ENCODE measurements around the gene PCSK1. TPM values are rescaled to one million over a fixed set of nuclear protein-coding genes. Genes with fewer than 3 reads are reported as not detected.
A peak's percentile ranks its signal among the peaks of the same experiment; 100 is the strongest.

The PCSK1 gene
- total and polyA plus RNA-seq, 8 donors: 2.3 to 33.0 (median 10.5) TPM

DNA sequence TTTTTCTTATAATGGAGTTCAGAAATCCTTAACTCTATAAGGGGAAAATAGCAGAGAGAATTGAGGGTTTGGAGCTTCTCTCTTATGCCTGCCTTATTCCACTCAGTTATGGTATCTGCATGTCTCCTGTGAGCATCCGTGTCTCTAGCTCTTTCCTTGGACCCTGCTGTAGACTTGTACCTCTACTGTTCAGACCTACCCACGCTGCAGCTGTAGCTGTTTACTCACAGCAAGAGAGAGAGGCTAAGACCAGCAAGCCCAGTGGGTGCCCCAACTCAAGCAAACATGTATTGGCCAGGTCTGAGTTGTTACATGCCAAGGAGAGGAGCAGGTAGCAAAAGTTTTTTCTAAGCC, 7.1 kb upstream of the PCSK1 start:
- Histone ChIP-seq H3K36me3 (no peaks in the 10 kb centered on the region), H3K9me3 (no peaks in the 10 kb centered on the region), H3K4me1 (no peaks in the 10 kb centered on the region), H3K27me3 (no peaks in the 10 kb centered on the region), H3K4me3 (no peak overlapping the region), H3K27ac (no peak overlapping the region)
- ATAC-seq (no peak), DNase-seq (no peak), FAIRE-seq (no peak)
- 77 to 86% methylated on average over 2 of the region's 2 CpGs for WGBS, 2 donors
- intact Hi-C loops (cut with DNase I): no loop called here
- TF ChIP-seq, protein P1, sequence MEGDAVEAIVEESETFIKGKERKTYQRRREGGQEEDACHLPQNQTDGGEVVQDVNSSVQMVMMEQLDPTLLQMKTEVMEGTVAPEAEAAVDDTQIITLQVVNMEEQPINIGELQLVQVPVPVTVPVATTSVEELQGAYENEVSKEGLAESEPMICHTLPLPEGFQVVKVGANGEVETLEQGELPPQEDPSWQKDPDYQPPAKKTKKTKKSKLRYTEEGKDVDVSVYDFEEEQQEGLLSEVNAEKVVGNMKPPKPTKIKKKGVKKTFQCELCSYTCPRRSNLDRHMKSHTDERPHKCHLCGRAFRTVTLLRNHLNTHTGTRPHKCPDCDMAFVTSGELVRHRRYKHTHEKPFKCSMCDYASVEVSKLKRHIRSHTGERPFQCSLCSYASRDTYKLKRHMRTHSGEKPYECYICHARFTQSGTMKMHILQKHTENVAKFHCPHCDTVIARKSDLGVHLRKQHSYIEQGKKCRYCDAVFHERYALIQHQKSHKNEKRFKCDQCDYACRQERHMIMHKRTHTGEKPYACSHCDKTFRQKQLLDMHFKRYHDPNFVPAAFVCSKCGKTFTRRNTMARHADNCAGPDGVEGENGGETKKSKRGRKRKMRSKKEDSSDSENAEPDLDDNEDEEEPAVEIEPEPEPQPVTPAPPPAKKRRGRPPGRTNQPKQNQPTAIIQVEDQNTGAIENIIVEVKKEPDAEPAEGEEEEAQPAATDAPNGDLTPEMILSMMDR (IDR thresholded peaks at IDR 0.05): no peak

DNA sequence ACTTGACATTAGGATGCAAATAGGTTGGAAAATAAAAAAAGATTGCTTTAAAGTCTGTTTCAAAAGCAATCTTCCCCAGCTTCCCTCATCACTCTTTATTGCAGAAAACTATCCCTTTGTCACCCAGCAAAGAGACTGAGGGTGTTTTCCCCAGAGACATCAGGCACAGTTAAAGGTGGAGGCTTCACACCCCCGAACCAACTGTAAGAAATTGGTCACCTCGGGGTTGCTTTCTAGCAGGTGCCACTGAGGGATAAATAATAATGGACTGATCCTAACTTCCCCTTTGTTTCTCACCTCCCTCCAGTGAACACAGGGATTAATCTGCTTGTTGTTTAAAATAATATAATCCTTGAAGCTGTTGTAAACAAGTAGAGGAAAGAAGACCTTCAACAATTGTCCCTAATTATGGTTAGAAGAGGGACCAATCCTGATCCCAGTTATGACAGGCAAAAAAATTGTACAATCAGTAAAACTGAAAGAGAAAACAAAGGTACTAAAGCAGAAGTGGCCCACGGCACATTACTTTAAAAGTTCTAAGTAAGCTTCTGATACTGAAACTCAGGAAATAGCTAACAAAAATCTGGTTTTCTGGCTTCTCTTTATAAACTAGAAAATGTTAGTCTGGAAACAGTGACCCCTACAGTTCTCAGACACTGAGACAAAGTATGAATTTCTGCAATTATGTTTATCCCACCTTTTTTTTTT, 6.6 kb upstream of the PCSK1 start:
- no peaks in the 10 kb centered on the region for H3K4me1 ChIP-seq
- TF ChIP-seq, protein P1 (IDR thresholded peaks at IDR 0.05): no peak
- intact Hi-C loops (cut with DNase I): no loop called here
- no peak for FAIRE-seq
- H3K4me3 ChIP-seq: no peak overlapping the region
- no peak overlapping the region for H3K27ac ChIP-seq
- H3K27me3 ChIP-seq: no peaks in the 10 kb centered on the region
- H3K36me3 ChIP-seq: no peaks in the 10 kb centered on the region
- no peak for DNase-seq
- WGBS, 2 donors: 66 to 69% methylated on average over 3 of the region's 3 CpGs
- H3K9me3 ChIP-seq: no peaks in the 10 kb centered on the region
- ATAC-seq: no peak

- TF ChIP-seq, protein P1 (IDR thresholded peaks at IDR 0.05): no peak
- H3K9me3 ChIP-seq: no peaks in the 10 kb centered on the region
- no peak overlapping the region for H3K27ac ChIP-seq
- peak; percentile 39 to 78 (median 67) for DNase-seq
- H3K27me3 ChIP-seq: peaks cover 0 to 7% (median 3%) of the 10 kb centered on the region in 4 donors
- FAIRE-seq: no peak
- no peaks in the 10 kb centered on the region for H3K4me1 ChIP-seq
- no peaks in the 10 kb centered on the region for H3K36me3 ChIP-seq
- intact Hi-C loops (cut with DNase I): no loop called here
- WGBS, 2 donors: 2 to 3% methylated on average over 11 of the region's 11 CpGs
- no peak overlapping the region for H3K4me3 ChIP-seq
- peak; percentile 80 to 99 (median 86) for ATAC-seq
Measured at GRCh38 chr5:96434201-96434645, 1.2 kb upstream of the PCSK1 start.

GRCh38 chr5:96432216-96433065, 607 bp downstream of the PCSK1 start:
- TF ChIP-seq, protein P1 (IDR thresholded peaks at IDR 0.05): no peak
- Histone ChIP-seq H3K4me3 (peak overlapping the region in 1 of 4 donors; percentile 15), H3K4me1 (no peaks in the 10 kb centered on the region), H3K36me3 (no peaks in the 10 kb centered on the region), H3K27me3 (peaks cover 0 to 7% (median 3%) of the 10 kb centered on the region in 4 donors), H3K9me3 (no peaks in the 10 kb centered on the region), H3K27ac (no peak overlapping the region)
- DNase-seq (peak; percentile 8 to 71 (median 22)), FAIRE-seq (no peak), ATAC-seq (peak in 2 of 4 donors; percentile 35 to 44)
- WGBS, 2 donors: 11 to 14% methylated on average over 41 of the region's 41 CpGs
- intact Hi-C loops (cut with DNase I): no loop called here

Data from pancreas (tissue), 10 donors.